ENCODE measurements around the gene DLGAP4. TPM values are rescaled to one million over a fixed set of nuclear protein-coding genes. Genes with fewer than 3 reads are reported as not detected.

DLGAP4 gene
- total RNA-seq, 1 donor from 2014 or later = 172 TPM

DNA sequence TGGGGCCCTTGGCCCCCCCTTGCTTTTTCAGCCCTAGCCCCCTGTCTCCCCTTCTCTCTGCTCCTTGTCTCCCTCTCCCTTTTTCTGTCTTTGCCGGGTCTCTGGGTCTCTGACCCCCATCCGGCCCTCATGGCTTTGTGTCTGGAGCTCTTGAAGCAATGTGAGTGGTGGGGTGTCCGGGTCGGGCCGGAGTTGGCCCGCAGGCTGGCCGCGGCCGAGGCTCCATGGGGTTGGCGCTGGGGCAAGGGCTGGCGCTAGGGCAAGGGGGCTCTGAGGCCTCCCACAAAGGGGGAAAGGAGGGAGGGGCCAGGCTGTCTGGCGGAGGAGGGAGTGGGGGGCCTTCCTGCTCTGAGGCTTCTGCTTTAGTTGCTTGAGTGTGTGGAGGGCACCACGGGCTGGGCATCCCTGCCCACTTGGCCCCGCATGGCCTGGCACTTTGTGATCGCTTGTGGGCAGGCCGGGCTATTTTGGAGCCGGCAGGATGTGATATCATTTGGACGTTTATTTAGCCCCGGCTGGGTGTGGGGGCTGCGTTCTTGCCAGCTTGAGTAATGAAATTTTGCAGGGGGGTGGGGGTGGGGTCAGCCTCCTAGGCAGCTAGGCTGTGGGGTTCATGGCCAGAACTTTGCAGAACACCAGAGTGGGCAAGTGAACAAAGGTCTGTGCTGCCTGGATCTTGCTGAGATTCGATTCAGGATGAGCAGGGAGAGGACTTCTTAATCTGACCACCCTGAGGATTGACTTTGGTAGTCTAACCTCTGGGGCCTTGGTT, 156.5 kb downstream of the DLGAP4 start:
- no peaks in the 10 kb centered on the region for H3K9me3 Mint-ChIP-seq (ENCODE audit: unreplicated experiment)
- H3K27me3 Mint-ChIP-seq (ENCODE audit: unreplicated experiment) = peaks cover 17% of the 10 kb centered on the region
- H3K4me3 Mint-ChIP-seq (ENCODE audit: unreplicated experiment) = peak overlapping the region; percentile 99
- peak overlapping the region; percentile 93 for H3K27ac Mint-ChIP-seq (ENCODE audit: unreplicated experiment)
- no peak for TF ChIP-seq CTCF (IDR thresholded peaks at IDR 0.05; ENCODE audit: unreplicated experiment)
- no peak for DNase-seq (ENCODE audit: low spot score)
- peaks cover 21% of the 10 kb centered on the region for H3K36me3 Mint-ChIP-seq (ENCODE audit: low read depth, unreplicated experiment)
- peaks cover 48% of the 10 kb centered on the region for H3K4me1 Mint-ChIP-seq (ENCODE audit: unreplicated experiment)

DNA sequence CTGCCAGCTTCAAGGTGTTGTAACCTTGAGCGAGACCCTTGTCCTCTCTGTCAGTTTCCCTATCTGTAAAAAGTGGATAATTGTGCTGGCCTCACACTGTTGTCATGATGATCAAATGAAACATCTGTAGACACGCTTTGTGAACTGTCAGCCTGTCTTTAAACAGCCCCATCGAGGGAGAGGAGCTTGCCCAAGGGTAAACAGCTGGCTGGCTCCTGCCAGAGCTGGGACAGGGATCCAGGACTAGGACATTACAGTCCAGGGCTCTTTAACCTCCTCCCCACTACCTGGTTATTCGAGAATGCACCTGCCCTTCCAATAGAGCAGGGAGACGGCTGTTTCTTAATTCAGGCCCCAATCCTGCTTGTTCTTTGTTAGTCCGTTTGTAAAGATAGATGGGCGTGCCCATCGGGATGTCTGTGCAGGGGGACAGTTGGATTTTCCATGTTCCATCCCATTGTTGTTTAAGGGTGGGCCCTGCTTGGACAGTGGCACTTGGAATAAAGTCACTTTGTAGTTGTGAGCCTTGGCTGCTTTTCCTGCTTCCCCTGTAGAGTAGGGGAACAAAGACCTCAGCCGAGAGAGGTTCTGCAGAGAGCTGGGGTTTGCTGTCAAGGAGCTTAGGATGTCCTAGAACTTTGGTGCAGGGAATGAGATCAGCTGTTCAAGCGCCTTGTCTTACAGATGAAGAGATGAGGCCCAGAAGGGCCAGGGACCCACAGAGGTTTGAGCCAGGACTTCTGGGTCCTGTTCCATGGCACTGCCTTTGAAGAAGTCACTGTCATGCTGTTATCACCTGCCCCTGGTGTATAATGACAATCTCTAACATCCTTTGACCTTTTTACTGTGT, 157.3 kb downstream of the DLGAP4 start:
- peaks cover 17% of the 10 kb centered on the region for H3K27me3 Mint-ChIP-seq (ENCODE audit: unreplicated experiment)
- no peak for DNase-seq (ENCODE audit: low spot score)
- H3K36me3 Mint-ChIP-seq (ENCODE audit: low read depth, unreplicated experiment) = peaks cover 21% of the 10 kb centered on the region
- no peaks in the 10 kb centered on the region for H3K9me3 Mint-ChIP-seq (ENCODE audit: unreplicated experiment)
- peak overlapping the region; percentile 93 for H3K27ac Mint-ChIP-seq (ENCODE audit: unreplicated experiment)
- peak overlapping the region; percentile 99 for H3K4me3 Mint-ChIP-seq (ENCODE audit: unreplicated experiment)
- no peak for TF ChIP-seq CTCF (IDR thresholded peaks at IDR 0.05; ENCODE audit: unreplicated experiment)
- peaks cover 56% of the 10 kb centered on the region for H3K4me1 Mint-ChIP-seq (ENCODE audit: unreplicated experiment)

DNA sequence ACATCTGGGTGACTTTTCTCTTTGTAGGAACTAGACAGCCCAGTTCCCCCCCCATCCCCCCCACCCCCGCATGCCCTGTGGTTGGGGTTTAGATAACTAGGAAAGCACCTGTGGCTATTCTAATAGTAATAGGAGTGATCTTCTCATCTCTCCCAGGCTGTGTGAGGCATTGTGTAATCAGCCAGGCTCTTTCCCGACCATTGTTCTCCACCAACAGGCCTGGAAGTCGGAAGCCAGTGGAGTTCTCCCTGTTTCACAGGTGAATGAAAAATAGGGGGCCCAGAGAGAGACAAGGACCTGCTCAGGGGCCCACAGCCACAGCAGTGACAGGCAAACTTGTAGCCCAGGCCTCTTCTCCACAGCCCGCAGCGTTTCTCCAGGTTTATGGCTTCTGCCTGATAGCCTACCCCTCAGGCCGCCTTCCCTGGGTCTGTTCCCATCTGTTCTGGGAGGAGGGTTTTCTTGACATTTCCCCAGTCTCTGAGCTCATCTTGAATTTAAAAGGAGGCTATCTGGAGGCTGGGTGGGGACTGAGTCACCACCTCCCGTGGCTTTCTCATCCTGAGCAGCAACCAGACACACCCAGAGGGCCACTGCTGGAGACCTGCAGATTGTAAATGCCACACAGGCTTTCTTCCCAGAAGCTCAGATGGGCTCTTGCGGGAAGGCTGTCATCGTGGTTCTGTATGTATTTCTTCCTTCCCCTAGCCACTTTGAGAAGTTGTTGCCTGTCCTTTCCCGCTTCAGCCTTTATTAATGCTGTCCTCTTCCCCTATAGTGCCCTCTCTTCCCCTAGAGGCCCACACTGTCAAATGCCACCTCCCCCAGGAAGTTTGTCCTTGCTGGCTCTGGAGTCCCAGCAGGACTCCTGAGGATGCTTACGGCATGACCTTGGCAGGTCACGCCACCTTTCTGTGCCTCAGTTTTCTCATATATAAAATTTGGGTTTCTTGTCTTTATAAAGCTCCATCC, 159.3 kb downstream of the DLGAP4 start:
- H3K27ac Mint-ChIP-seq (ENCODE audit: unreplicated experiment) = peak overlapping the region; percentile 86
- TF ChIP-seq CTCF (IDR thresholded peaks at IDR 0.05; ENCODE audit: unreplicated experiment) = no peak
- H3K9me3 Mint-ChIP-seq (ENCODE audit: unreplicated experiment) = no peaks in the 10 kb centered on the region
- peaks cover 73% of the 10 kb centered on the region for H3K4me1 Mint-ChIP-seq (ENCODE audit: unreplicated experiment)
- peak; percentile 35 for DNase-seq (ENCODE audit: low spot score)
- peak overlapping the region; percentile 79 for H3K4me3 Mint-ChIP-seq (ENCODE audit: unreplicated experiment)
- peaks cover 16% of the 10 kb centered on the region for H3K27me3 Mint-ChIP-seq (ENCODE audit: unreplicated experiment)
- H3K36me3 Mint-ChIP-seq (ENCODE audit: low read depth, unreplicated experiment) = peaks cover 19% of the 10 kb centered on the region

- H3K27ac Mint-ChIP-seq (ENCODE audit: unreplicated experiment) = peak overlapping the region; percentile 72
- DNase-seq (ENCODE audit: low spot score) = no peak
- peaks cover 15% of the 10 kb centered on the region for H3K36me3 Mint-ChIP-seq (ENCODE audit: low read depth, unreplicated experiment)
- H3K9me3 Mint-ChIP-seq (ENCODE audit: unreplicated experiment) = no peaks in the 10 kb centered on the region
- H3K4me3 Mint-ChIP-seq (ENCODE audit: unreplicated experiment) = peak overlapping the region; percentile 79
- no peak for TF ChIP-seq CTCF (IDR thresholded peaks at IDR 0.05; ENCODE audit: unreplicated experiment)
- H3K4me1 Mint-ChIP-seq (ENCODE audit: unreplicated experiment) = peaks cover 76% of the 10 kb centered on the region
- H3K27me3 Mint-ChIP-seq (ENCODE audit: unreplicated experiment) = peaks cover 14% of the 10 kb centered on the region
Observed at GRCh38 chr20:36466089-36466488, 159.9 kb downstream of the DLGAP4 start.

Measured in endothelial cell (in vitro differentiated cells).